Activated CD8-positive, alpha-beta memory T cell treated with anti-CD3 and anti-CD28 coated beads for 48 hours (primary cell): ENCODE results near the gene KIAA1671.
"Not testable (repeated sequence)": the region's sequence is repeated elsewhere in the genome, so short reads cannot be mapped to it uniquely, and the experiment has no call there.

Experiments used
- DNase-seq, 3 experiments: peaks; one replicate each; pipeline ENCODE4 v3.0.0-alpha.2; 2020; ENCODE audit warnings: low read depth in 2 of 3, low spot score in 2 of 3

Gene KIAA1671

GRCh38 chr22:24951942-24952836 lies at the start of gene KIAA1671:
Gene KIAA1671, plus strand, starts transcription at chr22:24952716. Its CDS starts 75,284 bp downstream, at chr22:25028000.
- DNase-seq: peak; percentile 58 to 76 (median 70)

GRCh38 chr22:24905909-24906308 lies 46.6 kb upstream of the KIAA1671 start:
- DNase-seq: no peak

- DNase-seq: not testable (repeated sequence)
Observed at GRCh38 chr22:24907101-24907500, 45.4 kb upstream of the KIAA1671 start.

- no peak for DNase-seq
Observed at GRCh38 chr22:24920029-24920428, 32.5 kb upstream of the KIAA1671 start.

GRCh38 chr22:24925586-24926427 lies 26.7 kb upstream of the KIAA1671 start:
- no peak for DNase-seq

- no peak for DNase-seq
Observed at GRCh38 chr22:24926428-24926725, 26.1 kb upstream of the KIAA1671 start.

DNA sequence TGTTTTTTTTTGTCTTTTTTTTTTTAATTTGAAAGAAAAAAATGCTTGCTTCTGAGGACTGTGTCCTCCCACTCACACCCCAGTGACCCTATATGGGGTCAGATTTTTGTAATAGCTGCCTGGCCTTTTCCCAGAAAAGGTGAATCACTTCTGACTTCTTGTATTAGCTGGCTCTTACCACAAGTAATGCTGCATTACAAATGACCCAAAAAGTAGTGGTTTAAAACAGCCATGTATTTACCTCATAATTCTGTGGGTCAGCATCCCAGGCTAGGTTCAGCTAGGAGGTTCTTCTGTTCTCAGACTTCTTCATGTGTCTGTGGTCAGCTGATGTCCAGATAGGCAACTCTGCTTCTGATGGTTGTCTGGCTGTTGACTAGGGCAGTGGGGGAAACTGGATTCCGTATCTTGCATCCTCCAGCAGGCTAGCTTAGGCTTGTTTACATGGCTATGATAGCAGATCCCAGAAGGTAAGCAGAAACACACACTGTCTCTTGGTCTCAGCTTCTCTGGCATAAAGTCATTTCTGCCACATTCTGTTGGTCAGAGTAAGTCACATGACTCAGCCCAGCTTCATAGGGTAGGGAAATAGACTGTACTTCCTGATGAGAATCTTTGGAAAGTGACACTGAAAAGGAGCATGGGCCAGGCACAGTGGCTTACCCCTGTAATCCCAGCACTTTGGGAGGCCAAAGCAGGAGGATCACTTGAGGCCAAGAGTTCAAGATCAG lies 25.5 kb upstream of the KIAA1671 start:
- no peak for DNase-seq

DNA sequence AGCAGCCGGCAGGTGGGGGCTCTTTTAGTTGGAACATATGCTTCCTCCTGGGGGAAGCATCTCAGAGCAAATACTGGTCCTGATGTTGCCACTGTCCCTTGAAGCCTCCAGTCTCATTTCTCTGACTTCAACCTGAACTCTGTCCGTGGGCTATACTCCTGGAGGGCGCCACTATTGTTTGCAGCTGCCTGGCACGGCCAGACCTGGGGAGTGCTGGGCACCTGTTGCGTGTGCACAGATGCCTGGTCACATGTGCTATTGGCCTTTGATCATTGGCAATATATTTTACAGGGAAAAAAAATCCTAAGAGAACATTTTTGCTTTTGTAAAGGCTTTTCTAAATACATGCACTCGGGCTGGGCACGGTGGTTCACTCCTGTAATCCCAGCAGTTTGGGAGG lies 24.2 kb upstream of the KIAA1671 start:
- no peak for DNase-seq

- DNase-seq: no peak
Observed at GRCh38 chr22:24930678-24931077, 21.8 kb upstream of the KIAA1671 start.

- no peak for DNase-seq
Observed at GRCh38 chr22:24935771-24936483, 16.6 kb upstream of the KIAA1671 start.

GRCh38 chr22:24937114-24937513 lies 15.4 kb upstream of the KIAA1671 start:
- no peak for DNase-seq

GRCh38 chr22:24938741-24939341 lies 13.7 kb upstream of the KIAA1671 start:
- DNase-seq: no peak

DNA sequence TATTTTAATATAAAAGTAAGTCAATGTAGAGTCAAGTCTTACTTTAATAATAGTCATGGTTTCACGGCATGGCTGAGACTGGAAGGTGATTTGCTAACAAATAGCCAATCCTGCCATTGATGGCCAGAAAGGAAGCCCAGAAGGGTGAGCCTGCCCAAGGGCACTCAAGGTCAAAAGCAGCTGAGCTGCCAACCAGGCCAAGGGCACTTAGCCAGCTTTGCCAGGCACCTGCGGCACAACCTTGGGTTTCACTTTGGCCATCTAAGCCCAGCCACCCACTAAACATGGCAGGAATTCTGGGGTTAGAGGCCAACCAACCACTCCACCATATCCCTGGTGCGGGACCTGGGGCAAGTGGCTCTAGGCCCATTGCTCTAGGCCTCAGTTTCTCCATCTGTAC lies 10.2 kb upstream of the KIAA1671 start:
- no peak for DNase-seq

- DNase-seq: no peak
Observed at GRCh38 chr22:24944217-24944937, 8.1 kb upstream of the KIAA1671 start.

GRCh38 chr22:24945430-24945829 lies 7.1 kb upstream of the KIAA1671 start:
- no peak for DNase-seq

DNA sequence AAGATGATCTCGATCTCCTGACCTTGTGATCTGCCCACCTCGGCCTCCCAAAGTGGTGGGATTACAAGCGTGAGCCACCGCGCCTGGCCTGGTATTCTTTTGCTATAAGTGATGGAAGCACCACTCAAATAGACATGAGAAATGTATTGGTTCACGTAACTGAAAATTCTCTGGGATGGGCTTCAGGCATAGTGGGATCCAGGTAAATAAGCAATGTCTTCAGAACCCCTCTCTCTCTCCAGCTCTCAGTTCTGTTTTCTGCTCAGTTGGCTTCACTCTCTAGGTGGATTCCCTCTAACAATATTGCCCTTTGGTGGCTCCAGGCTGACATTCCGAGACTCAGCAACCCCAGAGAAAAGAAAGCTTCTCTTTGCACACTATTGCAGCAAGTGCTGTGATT lies 5.1 kb upstream of the KIAA1671 start:
- no peak for DNase-seq

GRCh38 chr22:24947881-24948280 lies 4.6 kb upstream of the KIAA1671 start:
- DNase-seq: no peak

- no peak for DNase-seq
Observed at GRCh38 chr22:24948356-24949202, 3.9 kb upstream of the KIAA1671 start.
